Measurements from ENCODE around the gene HEPHL1. TPM values are rescaled to one million over a fixed set of nuclear protein-coding genes. Genes with fewer than 3 reads are reported as not detected.

Gene HEPHL1
- total RNA-seq, 4 donors from 2014 or later = not detected

DNA sequence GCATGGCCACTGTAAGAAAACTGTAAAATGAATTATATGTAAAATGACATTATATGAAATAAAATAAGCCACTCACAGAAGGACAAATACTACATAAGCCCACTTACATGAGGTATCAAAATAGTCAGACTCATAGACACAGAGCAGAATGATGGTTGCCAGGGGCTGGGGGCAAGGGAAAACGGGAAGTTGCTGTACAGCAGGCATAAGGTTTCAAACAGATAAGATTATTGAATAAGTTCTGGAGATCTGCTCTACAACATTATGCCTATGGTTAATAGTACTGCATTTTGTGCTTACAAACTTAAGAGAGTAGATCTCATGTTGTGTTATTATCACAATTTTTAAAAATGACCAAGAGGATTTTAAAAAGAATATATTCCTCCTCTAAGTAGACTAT is 32.7 kb upstream of the HEPHL1 start:
- Histone ChIP-seq H3K4me1 (no peaks in the 10 kb centered on the region), H3K9me3 (peaks cover 5 to 7% of the 10 kb centered on the region in 2 donors), H3K36me3 (no peaks in the 10 kb centered on the region), H3K27me3 (no peaks in the 10 kb centered on the region), H3K4me3 (no peak overlapping the region), H3K27ac (no peak overlapping the region)
- 60 to 78% methylated on average over 1 of the region's 1 CpG for WGBS, 2 donors (ENCODE audit: low coverage in 1 of 2)
- no peak for DNase-seq
- in situ Hi-C loops (cut with MboI; ENCODE audit: low pct_ligation_motif_present in 1 of 4, low pct_unique_long_range_greater_than_20kb in 1 of 4, low sequenced_read_pairs in 3 of 4) (no loop called here), intact Hi-C loops (cut with DNase I; ENCODE audit: low total_unique reads) (no loop called here)
- TF ChIP-seq EP300 (IDR thresholded peaks at IDR 0.05; ENCODE audit: low read depth) (no peak), POLR2AphosphoS5 (IDR thresholded peaks at IDR 0.05) (no peak), POLR2A (IDR thresholded peaks at IDR 0.05) (no peak)
- TF ChIP-seq, protein P1, sequence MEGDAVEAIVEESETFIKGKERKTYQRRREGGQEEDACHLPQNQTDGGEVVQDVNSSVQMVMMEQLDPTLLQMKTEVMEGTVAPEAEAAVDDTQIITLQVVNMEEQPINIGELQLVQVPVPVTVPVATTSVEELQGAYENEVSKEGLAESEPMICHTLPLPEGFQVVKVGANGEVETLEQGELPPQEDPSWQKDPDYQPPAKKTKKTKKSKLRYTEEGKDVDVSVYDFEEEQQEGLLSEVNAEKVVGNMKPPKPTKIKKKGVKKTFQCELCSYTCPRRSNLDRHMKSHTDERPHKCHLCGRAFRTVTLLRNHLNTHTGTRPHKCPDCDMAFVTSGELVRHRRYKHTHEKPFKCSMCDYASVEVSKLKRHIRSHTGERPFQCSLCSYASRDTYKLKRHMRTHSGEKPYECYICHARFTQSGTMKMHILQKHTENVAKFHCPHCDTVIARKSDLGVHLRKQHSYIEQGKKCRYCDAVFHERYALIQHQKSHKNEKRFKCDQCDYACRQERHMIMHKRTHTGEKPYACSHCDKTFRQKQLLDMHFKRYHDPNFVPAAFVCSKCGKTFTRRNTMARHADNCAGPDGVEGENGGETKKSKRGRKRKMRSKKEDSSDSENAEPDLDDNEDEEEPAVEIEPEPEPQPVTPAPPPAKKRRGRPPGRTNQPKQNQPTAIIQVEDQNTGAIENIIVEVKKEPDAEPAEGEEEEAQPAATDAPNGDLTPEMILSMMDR (IDR thresholded peaks at IDR 0.05) = no peak

DNA sequence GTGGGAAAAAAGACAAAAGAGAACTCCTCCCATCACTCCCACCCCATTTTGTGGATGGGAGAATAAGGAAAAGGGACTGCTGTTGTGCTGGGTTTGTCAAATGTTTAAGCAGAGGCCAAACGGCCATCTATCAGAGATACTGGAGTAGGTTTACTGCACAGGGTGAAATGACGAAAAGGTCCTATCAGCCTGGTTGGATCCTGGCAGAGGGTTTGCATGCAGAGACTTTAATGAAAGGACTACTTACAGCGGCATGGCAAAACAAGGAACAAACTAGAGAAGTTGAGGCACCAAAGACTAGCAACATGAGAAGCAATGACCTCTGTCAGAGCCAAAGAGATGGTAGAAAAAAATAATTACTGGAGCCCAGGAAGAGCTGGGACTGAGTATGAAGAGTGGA is 32.2 kb upstream of the HEPHL1 start:
- WGBS, 2 donors (ENCODE audit: low coverage in 1 of 2) = 62 to 77% methylated on average over 2 to 3 of the region's 3 CpGs
- TF ChIP-seq, protein P1 (IDR thresholded peaks at IDR 0.05) = no peak
- TF ChIP-seq POLR2AphosphoS5 (IDR thresholded peaks at IDR 0.05) (no peak), POLR2A (IDR thresholded peaks at IDR 0.05) (no peak), EP300 (IDR thresholded peaks at IDR 0.05; ENCODE audit: low read depth) (no peak)
- H3K9me3 ChIP-seq = peaks cover 7 to 10% of the 10 kb centered on the region in 2 donors
- H3K4me3 ChIP-seq = no peak overlapping the region
- no peaks in the 10 kb centered on the region for H3K4me1 ChIP-seq
- no peak for DNase-seq
- no peaks in the 10 kb centered on the region for H3K27me3 ChIP-seq
- H3K27ac ChIP-seq = no peak overlapping the region
- H3K36me3 ChIP-seq = no peaks in the 10 kb centered on the region
- intact Hi-C loops (cut with DNase I; ENCODE audit: low total_unique reads) (no loop called here), in situ Hi-C loops (cut with MboI; ENCODE audit: low pct_ligation_motif_present in 1 of 4, low pct_unique_long_range_greater_than_20kb in 1 of 4, low sequenced_read_pairs in 3 of 4) (no loop called here)

GRCh38 chr11:93993747-93994146 is 27.4 kb upstream of the HEPHL1 start:
- in situ Hi-C loops (cut with MboI; ENCODE audit: low pct_ligation_motif_present in 1 of 4, low pct_unique_long_range_greater_than_20kb in 1 of 4, low sequenced_read_pairs in 3 of 4) (no loop called here), intact Hi-C loops (cut with DNase I; ENCODE audit: low total_unique reads) (no loop called here)
- Histone ChIP-seq H3K27me3 (no peaks in the 10 kb centered on the region), H3K4me1 (no peaks in the 10 kb centered on the region), H3K4me3 (no peak overlapping the region), H3K9me3 (peaks cover 13 to 14% of the 10 kb centered on the region in 2 donors), H3K27ac (no peak overlapping the region), H3K36me3 (no peaks in the 10 kb centered on the region)
- 74 to 75% methylated on average over 1 of the region's 1 CpG for WGBS, 2 donors (ENCODE audit: low coverage in 1 of 2)
- DNase-seq = no peak
- TF ChIP-seq, protein P1 (IDR thresholded peaks at IDR 0.05) = no peak
- TF ChIP-seq POLR2AphosphoS5 (IDR thresholded peaks at IDR 0.05) = no peak
- TF ChIP-seq POLR2A (IDR thresholded peaks at IDR 0.05) = no peak
- no peak for TF ChIP-seq EP300 (IDR thresholded peaks at IDR 0.05; ENCODE audit: low read depth)

- H3K36me3 ChIP-seq = no peaks in the 10 kb centered on the region
- intact Hi-C loops (cut with DNase I; ENCODE audit: low total_unique reads) (no loop called here), in situ Hi-C loops (cut with MboI; ENCODE audit: low pct_ligation_motif_present in 1 of 4, low pct_unique_long_range_greater_than_20kb in 1 of 4, low sequenced_read_pairs in 3 of 4) (no loop called here)
- TF ChIP-seq POLR2A (IDR thresholded peaks at IDR 0.05) = no peak
- no peak for TF ChIP-seq POLR2AphosphoS5 (IDR thresholded peaks at IDR 0.05)
- TF ChIP-seq, protein P1 (IDR thresholded peaks at IDR 0.05) = no peak
- no peak for TF ChIP-seq EP300 (IDR thresholded peaks at IDR 0.05; ENCODE audit: low read depth)
- WGBS, 2 donors (ENCODE audit: low coverage in 1 of 2) = 91 to 100% methylated on average over 2 to 3 of the region's 3 CpGs
- DNase-seq = no peak
- H3K27ac ChIP-seq = no peak overlapping the region
- H3K27me3 ChIP-seq = no peaks in the 10 kb centered on the region
- no peaks in the 10 kb centered on the region for H3K4me1 ChIP-seq
- no peak overlapping the region for H3K4me3 ChIP-seq
- H3K9me3 ChIP-seq = peaks cover 9 to 14% of the 10 kb centered on the region in 2 donors
Observed at GRCh38 chr11:93997741-93998140, 23.4 kb upstream of the HEPHL1 start.
